ENCODE data around the gene PTGDR2.
"Not testable (repeated sequence)": the region's sequence is repeated elsewhere in the genome, so short reads cannot be mapped to it uniquely, and the experiment has no call there.

The PTGDR2 gene

GRCh38 chr11:60825118-60825517 is 30.6 kb downstream of the PTGDR2 start:
- Histone ChIP-seq H3K27ac (ENCODE audit: low read depth, low read length) (no peak overlapping the region), H3K36me3 (ENCODE audit: control insufficient read depth in 1 of 2, insufficient read depth in 2 of 2, low read length in 2 of 2) (no peaks in the 10 kb centered on the region), H3K4me3 (ENCODE audit: low read depth in 1 of 2, low read length in 2 of 2) (no peak overlapping the region), H3K9me3 (ENCODE audit: control insufficient read depth in 1 of 2, low read length in 2 of 2) (no peaks in the 10 kb centered on the region), H3K9ac (ENCODE audit: low read depth in 1 of 2, low read length in 2 of 2) (no peak overlapping the region), H3K4me1 (ENCODE audit: control insufficient read depth in 1 of 2, insufficient read depth in 2 of 2, low read length in 2 of 2) (no peaks in the 10 kb centered on the region), H3K27me3 (ENCODE audit: control insufficient read depth in 1 of 2, insufficient read depth in 2 of 2, low read length in 2 of 2) (no peaks in the 10 kb centered on the region)

DNA sequence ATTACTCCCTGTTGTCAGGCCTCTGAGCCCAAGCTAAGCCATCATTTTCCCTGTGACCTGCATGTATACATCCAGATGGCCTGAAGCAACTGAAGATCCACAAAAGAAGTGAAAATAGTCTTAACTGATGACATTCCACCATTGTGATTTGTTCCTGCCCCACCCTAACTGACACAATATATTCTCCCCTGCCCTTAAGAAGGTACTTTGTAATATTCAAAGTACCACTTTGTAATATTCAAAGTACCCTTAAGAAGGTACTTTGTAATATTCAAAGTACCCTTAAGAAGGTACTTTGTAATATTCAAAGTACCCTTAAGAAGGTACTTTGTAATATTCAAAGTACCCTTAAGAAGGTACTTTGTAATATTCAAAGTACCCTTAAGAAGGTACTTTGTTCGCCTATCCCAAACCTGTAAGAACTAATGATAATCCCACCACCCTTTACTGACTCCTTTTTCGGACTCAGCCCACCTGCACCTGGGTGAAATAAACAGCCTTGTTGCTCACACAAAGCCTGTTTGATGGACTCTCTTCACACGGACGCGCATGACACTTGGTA is 31.9 kb downstream of the PTGDR2 start:
- not testable (repeated sequence) for H3K27ac ChIP-seq (ENCODE audit: low read depth, low read length); H3K9me3 ChIP-seq (ENCODE audit: control insufficient read depth in 1 of 2, low read length in 2 of 2); H3K4me1 ChIP-seq (ENCODE audit: control insufficient read depth in 1 of 2, insufficient read depth in 2 of 2, low read length in 2 of 2); H3K9ac ChIP-seq (ENCODE audit: low read depth in 1 of 2, low read length in 2 of 2); H3K27me3 ChIP-seq (ENCODE audit: control insufficient read depth in 1 of 2, insufficient read depth in 2 of 2, low read length in 2 of 2); H3K36me3 ChIP-seq (ENCODE audit: control insufficient read depth in 1 of 2, insufficient read depth in 2 of 2, low read length in 2 of 2); H3K4me3 ChIP-seq (ENCODE audit: low read depth in 1 of 2, low read length in 2 of 2)

DNA sequence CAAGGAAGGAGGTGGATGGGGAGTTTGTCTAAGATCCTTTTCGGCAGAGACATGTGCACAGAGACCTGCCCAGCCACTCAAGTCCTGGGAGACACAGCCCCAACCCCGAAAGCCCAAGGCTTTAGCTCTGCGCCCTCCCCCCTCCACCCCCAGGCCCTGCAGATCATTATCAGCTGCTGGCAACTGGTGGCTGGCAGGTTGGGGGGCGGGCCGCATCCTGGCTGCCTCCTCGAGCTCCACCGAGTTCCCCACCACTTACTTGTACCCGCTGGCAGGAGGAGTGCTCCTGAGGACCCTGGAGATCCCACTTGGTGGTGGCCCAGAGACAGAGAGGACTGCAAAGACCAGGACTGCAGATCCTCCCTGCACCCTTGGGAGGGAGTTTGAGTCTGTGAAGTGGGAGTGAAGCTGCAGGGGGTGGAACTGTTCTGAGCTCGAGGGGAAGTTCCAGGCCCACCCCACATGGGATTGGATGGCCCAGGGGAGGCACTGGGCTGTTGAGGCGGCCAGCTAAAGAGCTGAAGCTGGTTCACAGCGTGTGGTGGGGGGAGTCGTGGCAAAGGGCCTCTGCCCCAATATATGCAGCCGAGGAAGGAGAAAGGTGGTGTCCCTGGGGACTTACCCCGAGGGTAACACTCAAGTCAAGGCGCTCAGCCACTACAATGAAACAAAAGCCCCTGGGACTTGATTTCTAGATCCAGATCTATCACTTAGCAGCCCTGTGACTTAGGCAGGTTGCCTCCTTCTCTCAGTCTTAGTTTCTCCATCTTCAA is 33.7 kb downstream of the PTGDR2 start:
- H3K4me3 ChIP-seq (ENCODE audit: low read depth in 1 of 2, low read length in 2 of 2): no peak overlapping the region
- no peak overlapping the region for H3K9ac ChIP-seq (ENCODE audit: low read depth in 1 of 2, low read length in 2 of 2)
- H3K27me3 ChIP-seq (ENCODE audit: control insufficient read depth in 1 of 2, insufficient read depth in 2 of 2, low read length in 2 of 2): no peaks in the 10 kb centered on the region
- peaks cover 0 to 2% of the 10 kb centered on the region in 2 donors for H3K9me3 ChIP-seq (ENCODE audit: control insufficient read depth in 1 of 2, low read length in 2 of 2)
- H3K36me3 ChIP-seq (ENCODE audit: control insufficient read depth in 1 of 2, insufficient read depth in 2 of 2, low read length in 2 of 2): no peaks in the 10 kb centered on the region
- no peaks in the 10 kb centered on the region for H3K4me1 ChIP-seq (ENCODE audit: control insufficient read depth in 1 of 2, insufficient read depth in 2 of 2, low read length in 2 of 2)
- H3K27ac ChIP-seq (ENCODE audit: low read depth, low read length): no peak overlapping the region

- Histone ChIP-seq H3K4me1 (ENCODE audit: control insufficient read depth in 1 of 2, insufficient read depth in 2 of 2, low read length in 2 of 2) (no peaks in the 10 kb centered on the region), H3K9ac (ENCODE audit: low read depth in 1 of 2, low read length in 2 of 2) (no peak overlapping the region), H3K4me3 (ENCODE audit: low read depth in 1 of 2, low read length in 2 of 2) (no peak overlapping the region), H3K27me3 (ENCODE audit: control insufficient read depth in 1 of 2, insufficient read depth in 2 of 2, low read length in 2 of 2) (no peaks in the 10 kb centered on the region), H3K27ac (ENCODE audit: low read depth, low read length) (no peak overlapping the region), H3K9me3 (ENCODE audit: control insufficient read depth in 1 of 2, low read length in 2 of 2) (peaks cover 0 to 10% of the 10 kb centered on the region in 2 donors), H3K36me3 (ENCODE audit: control insufficient read depth in 1 of 2, insufficient read depth in 2 of 2, low read length in 2 of 2) (no peaks in the 10 kb centered on the region)
Observed at GRCh38 chr11:60818057-60818456, 37.7 kb downstream of the PTGDR2 start.

DNA sequence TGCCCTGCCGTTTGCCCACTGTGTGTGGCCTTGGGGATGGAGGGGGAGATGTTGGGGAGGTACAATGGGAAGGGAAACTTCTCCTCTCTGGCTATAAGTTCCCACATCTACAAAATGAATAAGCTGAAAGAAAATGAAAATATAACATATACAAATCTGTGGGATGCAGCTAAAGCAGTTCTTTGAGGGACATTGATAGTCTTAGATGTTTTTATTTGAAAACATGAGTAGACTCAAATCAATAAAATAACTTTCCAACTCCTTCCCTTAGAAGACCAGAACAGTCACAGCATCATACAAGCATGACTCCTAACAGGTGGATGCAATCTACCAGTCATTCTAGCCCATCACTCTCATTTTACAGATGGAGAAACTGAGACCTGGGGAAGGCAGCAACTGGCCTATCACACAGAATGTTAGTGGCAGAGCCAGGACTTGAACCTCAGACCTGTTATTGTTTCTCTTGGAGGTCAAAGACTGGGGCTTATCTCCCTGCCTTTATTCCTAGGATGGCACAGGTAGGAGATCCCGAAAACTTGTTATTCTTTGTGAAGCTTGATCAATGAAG is 39.1 kb downstream of the PTGDR2 start:
- Histone ChIP-seq H3K4me3 (ENCODE audit: low read depth in 1 of 2, low read length in 2 of 2) (no peak overlapping the region), H3K9ac (ENCODE audit: low read depth in 1 of 2, low read length in 2 of 2) (no peak overlapping the region), H3K36me3 (ENCODE audit: control insufficient read depth in 1 of 2, insufficient read depth in 2 of 2, low read length in 2 of 2) (no peaks in the 10 kb centered on the region), H3K4me1 (ENCODE audit: control insufficient read depth in 1 of 2, insufficient read depth in 2 of 2, low read length in 2 of 2) (no peaks in the 10 kb centered on the region), H3K27me3 (ENCODE audit: control insufficient read depth in 1 of 2, insufficient read depth in 2 of 2, low read length in 2 of 2) (no peaks in the 10 kb centered on the region), H3K9me3 (ENCODE audit: control insufficient read depth in 1 of 2, low read length in 2 of 2) (peaks cover 0 to 10% of the 10 kb centered on the region in 2 donors), H3K27ac (ENCODE audit: low read depth, low read length) (no peak overlapping the region)

GRCh38 chr11:60814112-60814511 is 41.6 kb downstream of the PTGDR2 start:
- H3K36me3 ChIP-seq (ENCODE audit: control insufficient read depth in 1 of 2, insufficient read depth in 2 of 2, low read length in 2 of 2): no peaks in the 10 kb centered on the region
- peaks cover 6% of the 10 kb centered on the region in 2 donors for H3K4me1 ChIP-seq (ENCODE audit: control insufficient read depth in 1 of 2, insufficient read depth in 2 of 2, low read length in 2 of 2)
- peaks cover 0 to 10% of the 10 kb centered on the region in 2 donors for H3K9me3 ChIP-seq (ENCODE audit: control insufficient read depth in 1 of 2, low read length in 2 of 2)
- no peak overlapping the region for H3K9ac ChIP-seq (ENCODE audit: low read depth in 1 of 2, low read length in 2 of 2)
- no peaks in the 10 kb centered on the region for H3K27me3 ChIP-seq (ENCODE audit: control insufficient read depth in 1 of 2, insufficient read depth in 2 of 2, low read length in 2 of 2)
- H3K27ac ChIP-seq (ENCODE audit: low read depth, low read length): no peak overlapping the region
- H3K4me3 ChIP-seq (ENCODE audit: low read depth in 1 of 2, low read length in 2 of 2): no peak overlapping the region

GRCh38 chr11:60813324-60813723 is 42.4 kb downstream of the PTGDR2 start:
- peaks cover 6% of the 10 kb centered on the region in 2 donors for H3K4me1 ChIP-seq (ENCODE audit: control insufficient read depth in 1 of 2, insufficient read depth in 2 of 2, low read length in 2 of 2)
- H3K36me3 ChIP-seq (ENCODE audit: control insufficient read depth in 1 of 2, insufficient read depth in 2 of 2, low read length in 2 of 2): no peaks in the 10 kb centered on the region
- H3K9ac ChIP-seq (ENCODE audit: low read depth in 1 of 2, low read length in 2 of 2): no peak overlapping the region
- H3K4me3 ChIP-seq (ENCODE audit: low read depth in 1 of 2, low read length in 2 of 2): no peak overlapping the region
- H3K27me3 ChIP-seq (ENCODE audit: control insufficient read depth in 1 of 2, insufficient read depth in 2 of 2, low read length in 2 of 2): no peaks in the 10 kb centered on the region
- H3K27ac ChIP-seq (ENCODE audit: low read depth, low read length): no peak overlapping the region
- peaks cover 0 to 10% of the 10 kb centered on the region in 2 donors for H3K9me3 ChIP-seq (ENCODE audit: control insufficient read depth in 1 of 2, low read length in 2 of 2)

GRCh38 chr11:60810569-60810968 is 45.2 kb downstream of the PTGDR2 start:
- Histone ChIP-seq H3K9me3 (ENCODE audit: control insufficient read depth in 1 of 2, low read length in 2 of 2) (no peaks in the 10 kb centered on the region), H3K36me3 (ENCODE audit: control insufficient read depth in 1 of 2, insufficient read depth in 2 of 2, low read length in 2 of 2) (no peaks in the 10 kb centered on the region), H3K9ac (ENCODE audit: low read depth in 1 of 2, low read length in 2 of 2) (no peak overlapping the region), H3K4me1 (ENCODE audit: control insufficient read depth in 1 of 2, insufficient read depth in 2 of 2, low read length in 2 of 2) (peaks cover 6% of the 10 kb centered on the region in 2 donors), H3K4me3 (ENCODE audit: low read depth in 1 of 2, low read length in 2 of 2) (no peak overlapping the region), H3K27ac (ENCODE audit: low read depth, low read length) (no peak overlapping the region), H3K27me3 (ENCODE audit: control insufficient read depth in 1 of 2, insufficient read depth in 2 of 2, low read length in 2 of 2) (no peaks in the 10 kb centered on the region)

GRCh38 chr11:60810151-60810550 is 45.6 kb downstream of the PTGDR2 start:
- Histone ChIP-seq H3K4me1 (ENCODE audit: control insufficient read depth in 1 of 2, insufficient read depth in 2 of 2, low read length in 2 of 2) (peaks cover 6% of the 10 kb centered on the region in 2 donors), H3K27ac (ENCODE audit: low read depth, low read length) (no peak overlapping the region), H3K9me3 (ENCODE audit: control insufficient read depth in 1 of 2, low read length in 2 of 2) (no peaks in the 10 kb centered on the region), H3K4me3 (ENCODE audit: low read depth in 1 of 2, low read length in 2 of 2) (no peak overlapping the region), H3K9ac (ENCODE audit: low read depth in 1 of 2, low read length in 2 of 2) (no peak overlapping the region), H3K36me3 (ENCODE audit: control insufficient read depth in 1 of 2, insufficient read depth in 2 of 2, low read length in 2 of 2) (no peaks in the 10 kb centered on the region), H3K27me3 (ENCODE audit: control insufficient read depth in 1 of 2, insufficient read depth in 2 of 2, low read length in 2 of 2) (no peaks in the 10 kb centered on the region)

GRCh38 chr11:60809691-60810090 is 46.1 kb downstream of the PTGDR2 start:
- H3K27me3 ChIP-seq (ENCODE audit: control insufficient read depth in 1 of 2, insufficient read depth in 2 of 2, low read length in 2 of 2): no peaks in the 10 kb centered on the region

More at GRCh38 chr11:60809691-60810090, 46.1 kb downstream of the PTGDR2 start:
- H3K4me3 ChIP-seq (ENCODE audit: low read depth in 1 of 2, low read length in 2 of 2): no peak overlapping the region
- no peak overlapping the region for H3K27ac ChIP-seq (ENCODE audit: low read depth, low read length)
- H3K36me3 ChIP-seq (ENCODE audit: control insufficient read depth in 1 of 2, insufficient read depth in 2 of 2, low read length in 2 of 2): no peaks in the 10 kb centered on the region
- H3K9me3 ChIP-seq (ENCODE audit: control insufficient read depth in 1 of 2, low read length in 2 of 2): no peaks in the 10 kb centered on the region
- H3K4me1 ChIP-seq (ENCODE audit: control insufficient read depth in 1 of 2, insufficient read depth in 2 of 2, low read length in 2 of 2): peaks cover 6% of the 10 kb centered on the region in 2 donors
- no peak overlapping the region for H3K9ac ChIP-seq (ENCODE audit: low read depth in 1 of 2, low read length in 2 of 2)
